ENCODE data around the gene PDZD7. TPM values are rescaled to one million over a fixed set of nuclear protein-coding genes. Genes with fewer than 3 reads are reported as not detected.

The PDZD7 gene
- total and polyA plus RNA-seq, 4 donors: 0.09 to 1.3 (median 0.55) TPM

DNA sequence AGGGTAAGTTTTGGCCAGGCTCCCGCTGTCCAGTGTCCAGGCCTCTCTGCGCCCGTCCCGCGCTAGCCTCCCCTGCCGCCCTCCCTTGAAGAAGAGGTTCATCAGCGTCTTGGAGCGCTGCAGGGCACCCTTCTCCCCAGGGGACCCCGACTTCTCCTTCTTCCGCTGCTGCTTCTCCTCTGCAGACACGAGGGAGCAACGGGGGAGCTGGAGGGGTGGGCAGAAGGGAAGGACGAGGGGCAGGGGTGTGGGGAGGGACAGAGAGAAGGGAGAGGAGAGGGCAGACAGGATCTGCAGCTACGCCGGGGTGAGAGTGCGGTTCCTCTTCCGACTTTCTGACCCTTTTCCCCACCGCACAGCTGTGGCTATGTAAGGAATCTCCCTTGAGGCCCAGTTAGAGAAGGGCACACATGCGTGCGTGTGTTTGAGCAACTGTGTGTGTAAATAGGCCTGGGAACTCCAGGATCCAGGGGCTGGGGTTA is 12.8 kb downstream of the PDZD7 start:
- Histone ChIP-seq H3K9me3 (ENCODE audit: control insufficient read depth in 4 of 4, insufficient read depth in 3 of 4, low read length in 3 of 4) (no peaks in the 10 kb centered on the region), H3K4me1 (ENCODE audit: control insufficient read depth in 5 of 5, insufficient read depth in 5 of 5, low read length in 5 of 5) (peaks cover 0 to 10% (median under 1%) of the 10 kb centered on the region in 5 donors), H3K9ac (ENCODE audit: insufficient read depth in 1 of 2, low read length in 2 of 2) (no peak overlapping the region), H3K27me3 (ENCODE audit: control insufficient read depth in 3 of 3, insufficient read depth in 3 of 3, low read length in 2 of 3) (peaks cover 2 to 14% (median 7%) of the 10 kb centered on the region in 3 donors), H3K4me3 (no peak overlapping the region), H3K36me3 (ENCODE audit: control insufficient read depth in 4 of 4, insufficient read depth in 4 of 4, low read length in 4 of 4) (no peaks in the 10 kb centered on the region), H3K27ac (ENCODE audit: low read depth in 1 of 2, low read length in 1 of 2) (no peak overlapping the region)
- no peak for ATAC-seq (ENCODE audit: insufficient read depth, low FRiP score)
- 30 to 51% methylated on average over 20 of the region's 20 CpGs for WGBS, 2 donors
- DNase-seq: peak; percentile 33 to 38 (median 35)
- TF ChIP-seq, protein P1, sequence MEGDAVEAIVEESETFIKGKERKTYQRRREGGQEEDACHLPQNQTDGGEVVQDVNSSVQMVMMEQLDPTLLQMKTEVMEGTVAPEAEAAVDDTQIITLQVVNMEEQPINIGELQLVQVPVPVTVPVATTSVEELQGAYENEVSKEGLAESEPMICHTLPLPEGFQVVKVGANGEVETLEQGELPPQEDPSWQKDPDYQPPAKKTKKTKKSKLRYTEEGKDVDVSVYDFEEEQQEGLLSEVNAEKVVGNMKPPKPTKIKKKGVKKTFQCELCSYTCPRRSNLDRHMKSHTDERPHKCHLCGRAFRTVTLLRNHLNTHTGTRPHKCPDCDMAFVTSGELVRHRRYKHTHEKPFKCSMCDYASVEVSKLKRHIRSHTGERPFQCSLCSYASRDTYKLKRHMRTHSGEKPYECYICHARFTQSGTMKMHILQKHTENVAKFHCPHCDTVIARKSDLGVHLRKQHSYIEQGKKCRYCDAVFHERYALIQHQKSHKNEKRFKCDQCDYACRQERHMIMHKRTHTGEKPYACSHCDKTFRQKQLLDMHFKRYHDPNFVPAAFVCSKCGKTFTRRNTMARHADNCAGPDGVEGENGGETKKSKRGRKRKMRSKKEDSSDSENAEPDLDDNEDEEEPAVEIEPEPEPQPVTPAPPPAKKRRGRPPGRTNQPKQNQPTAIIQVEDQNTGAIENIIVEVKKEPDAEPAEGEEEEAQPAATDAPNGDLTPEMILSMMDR (IDR thresholded peaks at IDR 0.05; ENCODE audit: control extremely low read depth, extremely low read depth): no peak

DNA sequence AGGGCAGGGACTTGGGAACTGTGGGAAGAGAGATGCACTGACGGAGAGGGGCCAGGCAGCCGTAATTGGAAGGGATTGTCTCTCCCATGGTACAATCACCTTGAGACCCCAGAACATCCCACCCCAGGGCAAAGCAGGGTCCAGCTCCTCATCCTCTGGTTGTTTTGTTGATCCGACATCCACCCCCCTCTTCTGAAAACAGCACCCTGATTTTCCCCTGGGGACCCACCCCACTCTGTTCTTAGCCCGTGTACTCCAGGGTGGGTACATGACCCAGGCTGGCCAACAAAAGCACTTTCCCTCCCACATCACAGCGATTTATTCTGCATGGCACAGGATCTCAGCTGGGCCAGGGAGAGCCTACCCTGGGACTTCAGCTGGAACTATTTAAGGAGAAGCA is 14.1 kb downstream of the PDZD7 start:
- no peaks in the 10 kb centered on the region for H3K36me3 ChIP-seq (ENCODE audit: control insufficient read depth in 4 of 4, insufficient read depth in 4 of 4, low read length in 4 of 4)
- no peak for ATAC-seq (ENCODE audit: insufficient read depth, low FRiP score)
- H3K27me3 ChIP-seq (ENCODE audit: control insufficient read depth in 3 of 3, insufficient read depth in 3 of 3, low read length in 2 of 3): peaks cover 2 to 14% (median 7%) of the 10 kb centered on the region in 3 donors
- no peaks in the 10 kb centered on the region for H3K9me3 ChIP-seq (ENCODE audit: control insufficient read depth in 4 of 4, insufficient read depth in 3 of 4, low read length in 3 of 4)
- H3K4me1 ChIP-seq (ENCODE audit: control insufficient read depth in 5 of 5, insufficient read depth in 5 of 5, low read length in 5 of 5): peaks cover 0 to 16% (median 9%) of the 10 kb centered on the region in 5 donors
- no peak overlapping the region for H3K27ac ChIP-seq (ENCODE audit: low read depth in 1 of 2, low read length in 1 of 2)
- DNase-seq: no peak
- WGBS, 2 donors: 72 to 87% methylated on average over 5 of the region's 5 CpGs
- H3K4me3 ChIP-seq: no peak overlapping the region
- TF ChIP-seq, protein P1 (IDR thresholded peaks at IDR 0.05; ENCODE audit: control extremely low read depth, extremely low read depth): no peak
- no peak overlapping the region for H3K9ac ChIP-seq (ENCODE audit: insufficient read depth in 1 of 2, low read length in 2 of 2)

DNA sequence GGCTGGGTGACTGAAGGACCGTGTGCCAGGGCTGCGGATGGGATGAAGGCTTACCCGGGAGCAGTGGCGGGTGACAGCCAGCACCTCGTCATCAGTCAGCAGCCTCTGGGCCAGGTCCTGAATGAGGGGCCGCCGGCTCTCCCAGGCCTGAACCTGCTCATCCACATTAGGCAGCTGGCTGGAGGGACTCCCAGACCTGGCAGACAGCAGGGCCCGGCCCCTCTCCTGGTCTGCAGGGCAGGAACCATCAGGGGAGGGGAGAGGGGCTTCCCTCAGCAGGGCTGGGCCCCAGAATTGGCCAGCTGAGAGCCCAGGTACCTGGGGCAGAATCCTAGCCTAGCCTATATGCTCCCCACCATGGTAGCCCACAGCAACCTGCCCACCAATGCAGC is 15.4 kb downstream of the PDZD7 start:
- TF ChIP-seq, protein P1 (IDR thresholded peaks at IDR 0.05; ENCODE audit: control extremely low read depth, extremely low read depth): no peak
- WGBS, 2 donors: 80 to 84% methylated on average over 8 of the region's 8 CpGs
- no peak for DNase-seq
- Histone ChIP-seq H3K9me3 (ENCODE audit: control insufficient read depth in 4 of 4, insufficient read depth in 3 of 4, low read length in 3 of 4) (no peaks in the 10 kb centered on the region), H3K36me3 (ENCODE audit: control insufficient read depth in 4 of 4, insufficient read depth in 4 of 4, low read length in 4 of 4) (no peaks in the 10 kb centered on the region), H3K27ac (ENCODE audit: low read depth in 1 of 2, low read length in 1 of 2) (no peak overlapping the region), H3K4me3 (no peak overlapping the region), H3K4me1 (ENCODE audit: control insufficient read depth in 5 of 5, insufficient read depth in 5 of 5, low read length in 5 of 5) (peaks cover 0 to 17% (median 9%) of the 10 kb centered on the region in 5 donors), H3K9ac (ENCODE audit: insufficient read depth in 1 of 2, low read length in 2 of 2) (no peak overlapping the region), H3K27me3 (ENCODE audit: control insufficient read depth in 3 of 3, insufficient read depth in 3 of 3, low read length in 2 of 3) (peaks cover 2 to 14% (median 7%) of the 10 kb centered on the region in 3 donors)
- no peak for ATAC-seq (ENCODE audit: insufficient read depth, low FRiP score)

Measured in lung (tissue), 12 donors.